Glomerular endothelial cell (primary cell): ENCODE results near the gene KNDC1. TPM values are rescaled to one million over a fixed set of nuclear protein-coding genes. Genes with fewer than 3 reads are reported as not detected.

Source experiments
- DNase-seq: peaks from one replicate; pipeline ENCODE4 v3.0.0-alpha.2; 2011; ENCODE audit warnings: low read depth, low spot score; ENCODE audit errors: extremely low read depth
- total RNA-seq: library from RNA; depleted of rRNA; stranded (reverse); fragments of >200 nt; gene quantifications from 2 replicates; pipeline ENCODE4 v1.2.3, GENCODE V29; 2015

The KNDC1 gene
- total RNA-seq, 1 donor from 2014 or later, result not detected

GRCh38 chr10:133237588-133238465 is 77.8 kb downstream of the KNDC1 start, which contains the start of gene VENTX:
TSS of gene VENTX (plus strand) at chr10:133237855. CDS start at chr10:133237915, 60 bp downstream.
- DNase-seq, result no peak

GRCh38 chr10:133238466-133238804 is 78.4 kb downstream of the KNDC1 start:
- no peak for DNase-seq

GRCh38 chr10:133239990-133240389 is 80.0 kb downstream of the KNDC1 start:
- DNase-seq, result no peak

- DNase-seq, result no peak
These were observed 81.6 kb downstream of the KNDC1 start for GRCh38 chr10:133241501-133242205.

GRCh38 chr10:133242611-133243356 is 82.8 kb downstream of the KNDC1 start:
- DNase-seq, result no peak

- DNase-seq, result no peak
These were observed 83.6 kb downstream of the KNDC1 start for GRCh38 chr10:133243593-133243992.

GRCh38 chr10:133245439-133246235 is 85.6 kb downstream of the KNDC1 start:
- no peak for DNase-seq

- DNase-seq, result no peak
These were observed 86.2 kb downstream of the KNDC1 start for GRCh38 chr10:133246236-133246626.

- DNase-seq, result no peak
These were observed 87.8 kb downstream of the KNDC1 start for GRCh38 chr10:133247681-133248333.

- no peak for DNase-seq
These were observed 88.3 kb downstream of the KNDC1 start for GRCh38 chr10:133248334-133248715.

GRCh38 chr10:133249094-133249780 is 89.2 kb downstream of the KNDC1 start:
- DNase-seq, result no peak

- no peak for DNase-seq
These were observed 90.1 kb downstream of the KNDC1 start for GRCh38 chr10:133249975-133250754.

GRCh38 chr10:133251388-133252222 is 91.6 kb downstream of the KNDC1 start:
- DNase-seq, result no peak

GRCh38 chr10:133252223-133252552 is 92.2 kb downstream of the KNDC1 start:
- no peak for DNase-seq

GRCh38 chr10:133253361-133253955 is 93.4 kb downstream of the KNDC1 start:
- DNase-seq, result no peak

GRCh38 chr10:133254421-133255120 is 94.6 kb downstream of the KNDC1 start:
- no peak for DNase-seq

GRCh38 chr10:133255323-133255722 is 95.3 kb downstream of the KNDC1 start:
- no peak for DNase-seq
